ENCODE data around the gene ZBTB45.

Gene ZBTB45

GRCh38 chr19:58466089-58466759 is 53.4 kb downstream of the ZBTB45 start:
- Histone ChIP-seq H2AFZ (ENCODE audit: low read depth, low read length) (peak overlapping the region; percentile 79), H3K36me3 (ENCODE audit: insufficient read depth, low read length) (peaks cover 13% of the 10 kb centered on the region), H3K4me1 (ENCODE audit: insufficient read depth, low read length) (peaks cover 11% of the 10 kb centered on the region), H3K27me3 (ENCODE audit: insufficient read depth, low read length) (no peaks in the 10 kb centered on the region), H3K4me3 (ENCODE audit: low read length) (peak overlapping the region; percentile 77), H3K9me3 (ENCODE audit: low read length) (no peaks in the 10 kb centered on the region)
